Testis (tissue), 2 donors: ENCODE measurements around the gene NAA38.

Experiments
- POLR2A ChIP-seq: fragments of 450-650 bp; IDR thresholded peaks from one replicate; pipeline ENCODE4 v1.6.1; 2017; ENCODE audit warnings: antibody characterized with exemption, mild to moderate bottlenecking, moderate library complexity
- TF ChIP-seq, protein P1 (sequence below), 3 experiments: fragments of 450-650 bp in 2 of 3; fragments of 200-600 bp in 1 of 3; sonication (generic) in 1 of 3; IDR thresholded peaks; one replicate each; pipeline ENCODE4 v1.5.1; 2016 to 2019; ENCODE audit warnings: antibody characterized with exemption in 3 of 3, mild to moderate bottlenecking in 2 of 3, moderate library complexity in 1 of 3

DNA sequence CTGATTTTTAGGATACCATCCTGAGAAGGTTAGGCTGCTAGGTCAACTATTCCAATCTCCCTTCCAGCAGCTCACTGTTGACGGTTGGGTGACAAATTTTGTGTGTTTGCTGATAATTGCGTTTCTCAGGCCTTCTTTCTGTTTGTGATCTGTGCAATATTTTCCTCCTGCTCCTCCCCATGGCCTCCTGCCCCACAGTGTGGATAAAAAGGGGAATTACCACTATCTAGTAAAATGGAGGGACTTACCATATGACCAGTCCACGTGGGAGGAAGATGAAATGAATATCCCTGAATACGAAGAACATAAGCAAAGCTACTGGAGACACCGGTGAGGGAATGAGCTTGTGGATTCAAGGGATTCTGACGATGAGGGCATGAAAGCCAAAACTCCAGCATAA, 40.4 kb upstream of the NAA38 start:
- TF ChIP-seq, protein P1, sequence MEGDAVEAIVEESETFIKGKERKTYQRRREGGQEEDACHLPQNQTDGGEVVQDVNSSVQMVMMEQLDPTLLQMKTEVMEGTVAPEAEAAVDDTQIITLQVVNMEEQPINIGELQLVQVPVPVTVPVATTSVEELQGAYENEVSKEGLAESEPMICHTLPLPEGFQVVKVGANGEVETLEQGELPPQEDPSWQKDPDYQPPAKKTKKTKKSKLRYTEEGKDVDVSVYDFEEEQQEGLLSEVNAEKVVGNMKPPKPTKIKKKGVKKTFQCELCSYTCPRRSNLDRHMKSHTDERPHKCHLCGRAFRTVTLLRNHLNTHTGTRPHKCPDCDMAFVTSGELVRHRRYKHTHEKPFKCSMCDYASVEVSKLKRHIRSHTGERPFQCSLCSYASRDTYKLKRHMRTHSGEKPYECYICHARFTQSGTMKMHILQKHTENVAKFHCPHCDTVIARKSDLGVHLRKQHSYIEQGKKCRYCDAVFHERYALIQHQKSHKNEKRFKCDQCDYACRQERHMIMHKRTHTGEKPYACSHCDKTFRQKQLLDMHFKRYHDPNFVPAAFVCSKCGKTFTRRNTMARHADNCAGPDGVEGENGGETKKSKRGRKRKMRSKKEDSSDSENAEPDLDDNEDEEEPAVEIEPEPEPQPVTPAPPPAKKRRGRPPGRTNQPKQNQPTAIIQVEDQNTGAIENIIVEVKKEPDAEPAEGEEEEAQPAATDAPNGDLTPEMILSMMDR (IDR thresholded peaks at IDR 0.05): peak; percentile 34 to 71 (median 71)
- TF ChIP-seq POLR2A: no peak
